Right atrium auricular region (tissue), 2 donors: Measurements from ENCODE around the gene CSNK1A1. TPM values are rescaled to one million over a fixed set of nuclear protein-coding genes. Genes with fewer than 3 reads are reported as not detected.
"Not testable (repeated sequence)": the region's sequence is repeated elsewhere in the genome, so short reads cannot be mapped to it uniquely, and the experiment has no call there.

Experiments
- DNase-seq: peaks from one replicate; pipeline ENCODE4 v3.0.0-alpha.2; 2019; ENCODE audit warnings: low spot score
- H3K27ac ChIP-seq, 2 donors: fragments of 200-600 bp; sonication (generic); 1 replicate in 1 of 2; 2 replicates in 1 of 2; pipeline ENCODE4 v1.5.1; 2016 to 2019
- H3K27me3 ChIP-seq, 2 donors: fragments of 200-600 bp; sonication (generic); one replicate each; pipeline versions ENCODE4 v1.5.1 to v1.6.0; 2017 to 2019
- H3K36me3 ChIP-seq: fragments of 200-600 bp; sonication (generic); one replicate; pipeline ENCODE4 v1.5.1; 2016
- H3K4me1 ChIP-seq, 2 donors: fragments of 200-600 bp; sonication (generic); one replicate each; pipeline versions ENCODE4 v1.5.1 to v1.6.0; 2017 to 2019
- H3K4me3 ChIP-seq, 2 donors: fragments of 200-600 bp; sonication (generic); 1 replicate in 1 of 2; 2 replicates in 1 of 2; pipeline ENCODE4 v1.5.1; 2017 to 2019; ENCODE audit warnings: mild to moderate bottlenecking in 1 of 2, moderate library complexity in 1 of 2
- H3K9me3 ChIP-seq, 2 donors: fragments of 200-600 bp; sonication (generic); one replicate each; pipeline ENCODE4 v1.5.1; 2019
- total RNA-seq, 2 donors: library from RNA; depleted of rRNA; stranded (reverse); fragments of >200 nt; gene quantifications; one replicate each; pipeline ENCODE4 v1.1.0, GENCODE V29; 2016
- TF ChIP-seq, protein P1 (sequence below), 2 donors: fragments of 200-600 bp; sonication (generic); IDR thresholded peaks; one replicate each; pipeline ENCODE4 v1.5.1; 2019; ENCODE audit warnings: antibody characterized with exemption in 2 of 2

The CSNK1A1 gene
- total RNA-seq, 2 donors from 2014 or later, result 171 to 192 TPM

GRCh38 chr5:149596712-149597111 lies 45.5 kb upstream of the CSNK1A1 start:
- no peak for DNase-seq
- peak overlapping the region; percentile 50 to 53 for H3K27ac ChIP-seq
- peaks cover 10% of the 10 kb centered on the region for H3K36me3 ChIP-seq
- H3K9me3 ChIP-seq, result no peaks in the 10 kb centered on the region
- H3K4me3 ChIP-seq, result no peak overlapping the region
- no peaks in the 10 kb centered on the region for H3K27me3 ChIP-seq
- H3K4me1 ChIP-seq, result peaks cover 0 to 12% of the 10 kb centered on the region in 2 donors
- TF ChIP-seq, protein P1, sequence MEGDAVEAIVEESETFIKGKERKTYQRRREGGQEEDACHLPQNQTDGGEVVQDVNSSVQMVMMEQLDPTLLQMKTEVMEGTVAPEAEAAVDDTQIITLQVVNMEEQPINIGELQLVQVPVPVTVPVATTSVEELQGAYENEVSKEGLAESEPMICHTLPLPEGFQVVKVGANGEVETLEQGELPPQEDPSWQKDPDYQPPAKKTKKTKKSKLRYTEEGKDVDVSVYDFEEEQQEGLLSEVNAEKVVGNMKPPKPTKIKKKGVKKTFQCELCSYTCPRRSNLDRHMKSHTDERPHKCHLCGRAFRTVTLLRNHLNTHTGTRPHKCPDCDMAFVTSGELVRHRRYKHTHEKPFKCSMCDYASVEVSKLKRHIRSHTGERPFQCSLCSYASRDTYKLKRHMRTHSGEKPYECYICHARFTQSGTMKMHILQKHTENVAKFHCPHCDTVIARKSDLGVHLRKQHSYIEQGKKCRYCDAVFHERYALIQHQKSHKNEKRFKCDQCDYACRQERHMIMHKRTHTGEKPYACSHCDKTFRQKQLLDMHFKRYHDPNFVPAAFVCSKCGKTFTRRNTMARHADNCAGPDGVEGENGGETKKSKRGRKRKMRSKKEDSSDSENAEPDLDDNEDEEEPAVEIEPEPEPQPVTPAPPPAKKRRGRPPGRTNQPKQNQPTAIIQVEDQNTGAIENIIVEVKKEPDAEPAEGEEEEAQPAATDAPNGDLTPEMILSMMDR (IDR thresholded peaks at IDR 0.05), result no peak

- not testable (repeated sequence) for H3K36me3 ChIP-seq, H3K9me3 ChIP-seq, H3K27ac ChIP-seq, H3K27me3 ChIP-seq, DNase-seq, H3K4me3 ChIP-seq
- peaks cover 0 to 12% of the 10 kb centered on the region in 2 donors for H3K4me1 ChIP-seq
These were observed 43.9 kb upstream of the CSNK1A1 start for GRCh38 chr5:149595105-149595504.

- Histone ChIP-seq H3K27ac (no peak overlapping the region), H3K4me1 (peaks cover 0 to 12% of the 10 kb centered on the region in 2 donors), H3K36me3 (no peaks in the 10 kb centered on the region), H3K4me3 (no peak overlapping the region), H3K9me3 (no peaks in the 10 kb centered on the region), H3K27me3 (no peaks in the 10 kb centered on the region)
- TF ChIP-seq, protein P1 (IDR thresholded peaks at IDR 0.05), result no peak
- DNase-seq, result no peak
These were observed 43.1 kb upstream of the CSNK1A1 start for GRCh38 chr5:149594206-149594895.

DNA sequence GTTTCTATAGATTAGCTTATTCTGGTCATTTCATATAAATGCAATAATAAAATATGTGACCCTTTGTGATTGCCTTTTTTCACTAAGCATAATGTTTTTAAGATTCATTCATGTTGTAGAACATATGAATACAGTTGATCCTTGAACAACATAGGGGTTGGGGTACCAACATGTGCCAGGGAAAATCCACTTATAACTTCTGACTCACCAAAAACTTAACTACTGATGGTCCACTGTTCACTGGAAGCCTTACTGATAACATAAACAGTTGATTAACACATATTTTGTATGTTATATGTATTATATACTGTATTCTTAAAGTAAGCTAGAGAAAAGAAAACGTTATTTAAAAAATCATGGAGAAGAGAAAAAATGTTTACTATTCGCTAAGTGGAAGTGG lies 42.1 kb upstream of the CSNK1A1 start:
- Histone ChIP-seq H3K4me3 (no peak overlapping the region), H3K4me1 (peaks cover 0 to 12% of the 10 kb centered on the region in 2 donors), H3K9me3 (no peaks in the 10 kb centered on the region), H3K36me3 (no peaks in the 10 kb centered on the region), H3K27ac (no peak overlapping the region), H3K27me3 (no peaks in the 10 kb centered on the region)
- TF ChIP-seq, protein P1 (IDR thresholded peaks at IDR 0.05), result no peak
- DNase-seq, result no peak

DNA sequence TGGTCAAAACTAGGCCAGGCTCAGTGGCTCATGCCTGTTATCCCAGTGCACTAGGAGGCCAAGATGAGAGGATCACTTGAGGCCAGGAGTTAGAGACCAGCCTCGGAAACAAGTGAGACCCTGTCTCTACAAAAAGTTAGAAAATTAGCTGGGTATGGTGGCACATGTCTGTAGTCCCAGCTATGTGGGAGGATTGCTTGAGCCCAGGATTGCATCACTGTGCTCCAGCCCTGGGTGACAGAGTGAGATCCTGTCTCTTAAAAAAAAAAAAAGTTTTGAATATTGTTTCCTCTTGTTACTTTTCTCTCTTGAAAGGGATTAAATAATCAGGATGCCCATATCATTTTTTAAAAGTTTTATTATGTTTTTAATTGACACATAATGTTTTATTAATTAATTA lies 37.7 kb upstream of the CSNK1A1 start:
- no peaks in the 10 kb centered on the region for H3K9me3 ChIP-seq
- no peaks in the 10 kb centered on the region for H3K36me3 ChIP-seq
- H3K27ac ChIP-seq, result no peak overlapping the region
- TF ChIP-seq, protein P1 (IDR thresholded peaks at IDR 0.05), result no peak
- H3K4me3 ChIP-seq, result no peak overlapping the region
- H3K27me3 ChIP-seq, result no peaks in the 10 kb centered on the region
- H3K4me1 ChIP-seq, result peaks cover 0 to 20% of the 10 kb centered on the region in 2 donors
- no peak for DNase-seq

DNA sequence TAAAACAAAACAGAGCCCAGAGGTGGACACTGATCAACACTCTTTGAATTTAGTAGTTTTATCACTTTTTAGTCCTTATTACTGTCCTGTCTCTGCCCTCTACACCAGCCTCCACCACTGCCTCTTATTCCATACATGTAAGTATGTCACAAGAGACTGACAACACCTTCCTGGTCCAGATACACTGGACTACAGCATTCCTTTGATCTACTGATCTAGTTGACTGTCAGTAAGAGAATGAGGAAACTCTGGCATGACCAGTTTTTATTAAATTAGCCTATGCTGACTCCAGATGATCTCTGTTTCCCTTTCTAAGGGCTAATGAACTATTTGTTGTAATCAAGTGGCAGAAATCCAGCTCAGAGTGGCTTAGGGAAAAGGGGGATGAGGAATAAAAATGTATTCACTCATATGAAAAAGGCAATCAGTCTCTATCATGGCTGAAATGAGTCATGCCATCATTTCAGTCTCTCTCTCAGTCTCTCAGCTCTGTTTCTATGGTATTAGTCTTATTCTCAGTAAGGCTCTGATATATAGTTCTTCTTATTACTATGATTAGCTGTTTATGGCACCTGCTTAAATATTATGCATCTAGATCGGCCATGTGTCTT lies 35.6 kb upstream of the CSNK1A1 start:
- H3K36me3 ChIP-seq, result no peaks in the 10 kb centered on the region
- peak overlapping the region in 1 of 2 donors; percentile 43 for H3K27ac ChIP-seq
- no peaks in the 10 kb centered on the region for H3K9me3 ChIP-seq
- TF ChIP-seq, protein P1 (IDR thresholded peaks at IDR 0.05), result no peak
- no peak overlapping the region for H3K4me3 ChIP-seq
- peaks cover 0 to 41% of the 10 kb centered on the region in 2 donors for H3K4me1 ChIP-seq
- H3K27me3 ChIP-seq, result no peaks in the 10 kb centered on the region
- no peak for DNase-seq
